Esophagus muscularis mucosa (tissue), 3 donors: ENCODE data around the gene RARRES1.

Experiments used
- POLR2A ChIP-seq: fragments of 450-650 bp; IDR thresholded peaks from one replicate; pipeline ENCODE4 v1.6.1; 2017; ENCODE audit warnings: antibody characterized with exemption, moderate library complexity, mild to moderate bottlenecking, low read depth
- TF ChIP-seq, protein P1 (sequence below), 3 experiments: fragments of 200-600 bp in 2 of 3; fragments of 450-650 bp in 1 of 3; sonication (generic) in 2 of 3; IDR thresholded peaks; one replicate each; pipeline ENCODE4 v1.5.1; 2017 to 2019; ENCODE audit warnings: antibody characterized with exemption in 3 of 3, mild to moderate bottlenecking in 2 of 3, moderate library complexity in 1 of 3

DNA sequence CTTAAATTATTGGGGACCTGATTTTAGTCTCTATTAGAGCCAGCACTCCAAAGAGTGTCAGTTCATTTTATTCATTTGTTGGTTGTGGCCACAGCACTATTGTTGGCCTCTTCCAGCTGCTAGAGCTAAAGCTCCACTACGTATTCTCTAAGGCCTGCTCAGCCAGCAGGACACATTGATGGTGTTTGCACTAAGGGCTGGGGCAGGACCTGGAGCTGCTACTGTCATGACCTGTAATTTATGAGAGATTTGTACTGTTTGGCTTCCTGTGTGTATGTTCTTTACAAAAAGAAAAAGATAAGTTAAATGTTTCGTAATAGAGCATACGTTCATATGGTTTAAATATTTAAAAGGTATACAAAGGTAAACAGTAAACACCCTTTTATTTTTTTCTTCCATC lies 79.8 kb downstream of the RARRES1 start:
- TF ChIP-seq POLR2A = no peak
- TF ChIP-seq, protein P1, sequence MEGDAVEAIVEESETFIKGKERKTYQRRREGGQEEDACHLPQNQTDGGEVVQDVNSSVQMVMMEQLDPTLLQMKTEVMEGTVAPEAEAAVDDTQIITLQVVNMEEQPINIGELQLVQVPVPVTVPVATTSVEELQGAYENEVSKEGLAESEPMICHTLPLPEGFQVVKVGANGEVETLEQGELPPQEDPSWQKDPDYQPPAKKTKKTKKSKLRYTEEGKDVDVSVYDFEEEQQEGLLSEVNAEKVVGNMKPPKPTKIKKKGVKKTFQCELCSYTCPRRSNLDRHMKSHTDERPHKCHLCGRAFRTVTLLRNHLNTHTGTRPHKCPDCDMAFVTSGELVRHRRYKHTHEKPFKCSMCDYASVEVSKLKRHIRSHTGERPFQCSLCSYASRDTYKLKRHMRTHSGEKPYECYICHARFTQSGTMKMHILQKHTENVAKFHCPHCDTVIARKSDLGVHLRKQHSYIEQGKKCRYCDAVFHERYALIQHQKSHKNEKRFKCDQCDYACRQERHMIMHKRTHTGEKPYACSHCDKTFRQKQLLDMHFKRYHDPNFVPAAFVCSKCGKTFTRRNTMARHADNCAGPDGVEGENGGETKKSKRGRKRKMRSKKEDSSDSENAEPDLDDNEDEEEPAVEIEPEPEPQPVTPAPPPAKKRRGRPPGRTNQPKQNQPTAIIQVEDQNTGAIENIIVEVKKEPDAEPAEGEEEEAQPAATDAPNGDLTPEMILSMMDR (IDR thresholded peaks at IDR 0.05) = no peak
